ENCODE measurements around the gene SRP14. TPM values are rescaled to one million over a fixed set of nuclear protein-coding genes. Genes with fewer than 3 reads are reported as not detected.

The SRP14 gene
- total RNA-seq, 4 donors from 2014 or later, result 194 to 357 (median 229) TPM

DNA sequence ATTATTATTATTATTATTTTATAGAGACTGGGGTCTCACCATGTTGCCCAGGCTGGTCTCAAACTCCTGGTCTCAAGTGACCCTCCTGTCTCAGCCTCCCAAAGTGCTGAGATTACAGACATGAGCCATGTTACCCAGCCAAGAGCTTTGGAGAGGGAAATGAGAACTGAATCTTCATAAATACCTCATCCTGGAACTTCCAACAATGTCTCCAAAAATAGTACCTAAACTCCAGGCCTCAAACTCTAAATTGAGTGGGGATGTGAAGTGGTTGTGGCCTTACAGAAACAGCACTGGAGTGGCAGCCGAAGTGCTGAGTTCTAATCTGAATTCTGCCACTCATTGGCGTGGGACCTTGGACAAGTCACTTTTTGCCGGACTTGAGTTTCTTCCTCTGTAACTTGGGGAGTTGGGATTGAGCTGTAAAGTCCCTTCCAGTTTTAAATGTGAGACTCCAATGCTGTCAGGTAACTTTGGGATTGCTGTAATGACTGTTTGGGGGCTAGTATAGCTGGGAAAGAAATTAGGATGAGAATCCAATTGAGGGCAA lies 10.0 kb upstream of the SRP14 start:
- H3K4me3 ChIP-seq, result no peak overlapping the region
- H3K27ac ChIP-seq, result peak overlapping the region in 3 of 4 donors; percentile 20 to 75 (median 69)
- H3K27me3 ChIP-seq, result no peaks in the 10 kb centered on the region
- no peak for DNase-seq (ENCODE audit: low spot score in 2 of 2)
- H3K9me3 ChIP-seq, result no peaks in the 10 kb centered on the region
- peaks cover 0 to 2% (median 0%) of the 10 kb centered on the region in 3 donors for H3K36me3 ChIP-seq
- no peak for TF ChIP-seq EP300 (IDR thresholded peaks at IDR 0.05)
- TF ChIP-seq, protein P1, sequence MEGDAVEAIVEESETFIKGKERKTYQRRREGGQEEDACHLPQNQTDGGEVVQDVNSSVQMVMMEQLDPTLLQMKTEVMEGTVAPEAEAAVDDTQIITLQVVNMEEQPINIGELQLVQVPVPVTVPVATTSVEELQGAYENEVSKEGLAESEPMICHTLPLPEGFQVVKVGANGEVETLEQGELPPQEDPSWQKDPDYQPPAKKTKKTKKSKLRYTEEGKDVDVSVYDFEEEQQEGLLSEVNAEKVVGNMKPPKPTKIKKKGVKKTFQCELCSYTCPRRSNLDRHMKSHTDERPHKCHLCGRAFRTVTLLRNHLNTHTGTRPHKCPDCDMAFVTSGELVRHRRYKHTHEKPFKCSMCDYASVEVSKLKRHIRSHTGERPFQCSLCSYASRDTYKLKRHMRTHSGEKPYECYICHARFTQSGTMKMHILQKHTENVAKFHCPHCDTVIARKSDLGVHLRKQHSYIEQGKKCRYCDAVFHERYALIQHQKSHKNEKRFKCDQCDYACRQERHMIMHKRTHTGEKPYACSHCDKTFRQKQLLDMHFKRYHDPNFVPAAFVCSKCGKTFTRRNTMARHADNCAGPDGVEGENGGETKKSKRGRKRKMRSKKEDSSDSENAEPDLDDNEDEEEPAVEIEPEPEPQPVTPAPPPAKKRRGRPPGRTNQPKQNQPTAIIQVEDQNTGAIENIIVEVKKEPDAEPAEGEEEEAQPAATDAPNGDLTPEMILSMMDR (IDR thresholded peaks at IDR 0.05), result no peak
- H3K4me1 ChIP-seq, result peaks cover 0 to 57% (median 37%) of the 10 kb centered on the region in 4 donors
- WGBS, 2 donors, result 81 to 90% methylated on average over 3 of the region's 3 CpGs

DNA sequence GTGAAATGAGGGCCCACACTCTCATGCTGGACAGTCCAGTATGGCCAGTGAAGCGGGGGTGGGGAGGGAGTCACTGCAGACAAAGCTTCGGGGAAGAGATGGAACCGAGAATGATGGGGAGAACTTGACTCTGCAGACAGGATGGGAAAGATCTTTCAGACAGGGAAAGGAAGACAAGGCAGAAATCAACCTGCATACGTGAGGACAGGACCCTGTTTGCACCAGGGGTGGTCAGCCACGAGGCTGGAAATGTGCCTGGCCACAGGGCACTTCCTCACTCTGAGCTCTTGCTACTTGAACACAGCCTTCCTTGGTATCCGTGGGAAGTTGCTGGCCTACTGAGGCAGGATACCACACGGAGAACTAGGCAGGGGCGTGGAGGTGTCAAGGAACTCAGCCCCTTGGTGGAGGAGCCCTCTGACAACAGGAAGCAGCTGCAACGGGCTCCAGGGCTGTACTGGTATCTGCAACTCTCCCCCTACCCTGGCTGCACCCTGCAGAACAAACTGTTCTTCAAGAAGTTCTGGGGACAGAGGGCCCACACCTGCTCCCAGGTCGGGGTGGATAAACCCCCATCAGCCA lies 9.3 kb upstream of the SRP14 start:
- H3K27me3 ChIP-seq, result no peaks in the 10 kb centered on the region
- H3K36me3 ChIP-seq, result no peaks in the 10 kb centered on the region
- H3K4me1 ChIP-seq, result peaks cover 0 to 50% (median 34%) of the 10 kb centered on the region in 4 donors
- TF ChIP-seq, protein P1 (IDR thresholded peaks at IDR 0.05), result no peak
- TF ChIP-seq EP300 (IDR thresholded peaks at IDR 0.05) (no peak), POLR2A (IDR thresholded peaks at IDR 0.05) (no peak)
- no peak overlapping the region for H3K4me3 ChIP-seq
- WGBS, 2 donors, result 50 to 66% methylated on average over 10 of the region's 10 CpGs
- no peak for DNase-seq (ENCODE audit: low spot score in 2 of 2)
- peak overlapping the region in 3 of 4 donors; percentile 69 to 81 (median 75) for H3K27ac ChIP-seq
- no peaks in the 10 kb centered on the region for H3K9me3 ChIP-seq

DNA sequence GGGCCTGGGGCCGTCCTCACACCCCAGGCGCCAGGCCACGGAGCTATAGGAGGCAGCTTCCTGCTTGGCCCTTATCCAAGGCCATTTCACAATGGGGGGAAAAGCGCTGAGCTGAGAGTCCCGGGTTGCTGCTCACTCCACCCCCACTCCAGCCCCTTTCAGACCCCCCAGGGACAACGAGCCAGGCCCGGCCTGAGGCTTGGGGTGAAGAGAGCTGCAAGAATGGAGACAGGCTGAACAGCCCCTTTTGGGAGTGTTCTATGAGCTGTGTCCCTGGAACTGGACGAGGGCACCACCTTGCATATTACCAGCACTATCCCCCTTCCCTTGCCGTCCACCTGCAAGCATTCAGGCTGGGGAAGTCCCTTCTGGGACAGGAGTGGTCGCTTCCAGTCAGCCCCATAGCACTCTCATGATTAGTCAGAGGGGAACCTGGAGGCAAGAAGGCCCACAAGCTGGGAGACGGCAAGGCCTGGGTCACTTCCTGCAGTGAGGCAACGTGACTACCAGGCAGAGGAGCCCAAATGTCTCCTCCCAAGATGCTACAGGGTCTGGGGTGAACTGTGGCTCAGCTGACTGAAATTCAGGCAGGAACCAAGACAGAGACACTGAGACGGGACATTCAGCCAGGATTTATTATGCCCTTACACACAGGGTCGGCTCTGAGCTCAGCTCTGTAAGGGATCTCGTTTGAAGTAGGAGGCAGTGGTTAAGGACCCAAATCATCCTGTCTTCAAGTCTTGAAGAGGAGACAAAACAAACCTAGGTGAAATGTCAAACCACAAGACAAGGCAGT lies 8.6 kb upstream of the SRP14 start:
- 33 to 41% methylated on average over 8 to 14 of the region's 15 CpGs for WGBS, 2 donors
- Histone ChIP-seq H3K36me3 (no peaks in the 10 kb centered on the region), H3K27ac (peak overlapping the region in 3 of 4 donors; percentile 69 to 81 (median 75)), H3K9me3 (no peaks in the 10 kb centered on the region), H3K4me3 (no peak overlapping the region), H3K4me1 (peaks cover 0 to 48% (median 31%) of the 10 kb centered on the region in 4 donors), H3K27me3 (no peaks in the 10 kb centered on the region)
- no peak for DNase-seq (ENCODE audit: low spot score in 2 of 2)
- TF ChIP-seq POLR2A (IDR thresholded peaks at IDR 0.05) (no peak), EP300 (IDR thresholded peaks at IDR 0.05) (peak in 1 of 2 donors; percentile 45)

DNA sequence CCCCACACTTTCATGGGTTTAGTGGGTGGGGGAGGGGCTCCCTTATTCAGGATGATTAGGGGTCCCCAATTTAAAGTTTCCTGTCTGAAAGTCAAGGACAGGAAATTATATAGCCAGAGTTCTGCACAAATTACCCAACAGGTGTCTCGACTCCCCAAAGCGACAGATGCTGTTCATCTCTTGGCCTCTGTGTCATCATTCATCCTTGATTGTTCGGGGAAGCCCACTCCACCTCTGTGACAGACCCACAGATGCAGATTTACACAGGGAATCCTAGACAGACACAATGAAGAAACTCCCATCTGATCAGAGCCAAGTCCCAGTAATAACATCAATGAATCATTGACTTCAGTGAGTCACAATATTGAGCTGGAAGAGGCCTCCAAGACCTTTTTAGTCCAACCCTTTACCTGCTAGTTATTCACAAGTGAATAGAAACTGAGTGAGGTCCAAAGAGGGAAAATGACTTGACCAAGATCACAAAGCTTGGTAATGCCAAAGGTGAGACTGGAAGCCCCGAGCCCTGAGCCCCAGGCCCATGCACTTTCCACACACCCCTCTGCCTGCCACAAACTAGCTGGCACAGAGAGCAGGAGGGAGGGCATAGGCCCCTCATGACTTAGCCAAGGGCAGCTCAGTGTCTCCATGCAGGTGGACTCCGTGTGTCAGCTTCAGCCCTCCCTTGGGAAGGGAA lies 7.9 kb upstream of the SRP14 start:
- H3K27me3 ChIP-seq, result no peaks in the 10 kb centered on the region
- no peak for DNase-seq (ENCODE audit: low spot score in 2 of 2)
- TF ChIP-seq POLR2A (IDR thresholded peaks at IDR 0.05) (no peak), EP300 (IDR thresholded peaks at IDR 0.05) (no peak)
- TF ChIP-seq, protein P1 (IDR thresholded peaks at IDR 0.05), result no peak
- peak overlapping the region in 3 of 4 donors; percentile 69 to 81 (median 75) for H3K27ac ChIP-seq
- WGBS, 2 donors, result 75 to 79% methylated on average over 5 of the region's 5 CpGs
- no peaks in the 10 kb centered on the region for H3K9me3 ChIP-seq
- H3K4me3 ChIP-seq, result no peak overlapping the region
- peaks cover 0 to 48% (median 31%) of the 10 kb centered on the region in 4 donors for H3K4me1 ChIP-seq
- H3K36me3 ChIP-seq, result no peaks in the 10 kb centered on the region

DNA sequence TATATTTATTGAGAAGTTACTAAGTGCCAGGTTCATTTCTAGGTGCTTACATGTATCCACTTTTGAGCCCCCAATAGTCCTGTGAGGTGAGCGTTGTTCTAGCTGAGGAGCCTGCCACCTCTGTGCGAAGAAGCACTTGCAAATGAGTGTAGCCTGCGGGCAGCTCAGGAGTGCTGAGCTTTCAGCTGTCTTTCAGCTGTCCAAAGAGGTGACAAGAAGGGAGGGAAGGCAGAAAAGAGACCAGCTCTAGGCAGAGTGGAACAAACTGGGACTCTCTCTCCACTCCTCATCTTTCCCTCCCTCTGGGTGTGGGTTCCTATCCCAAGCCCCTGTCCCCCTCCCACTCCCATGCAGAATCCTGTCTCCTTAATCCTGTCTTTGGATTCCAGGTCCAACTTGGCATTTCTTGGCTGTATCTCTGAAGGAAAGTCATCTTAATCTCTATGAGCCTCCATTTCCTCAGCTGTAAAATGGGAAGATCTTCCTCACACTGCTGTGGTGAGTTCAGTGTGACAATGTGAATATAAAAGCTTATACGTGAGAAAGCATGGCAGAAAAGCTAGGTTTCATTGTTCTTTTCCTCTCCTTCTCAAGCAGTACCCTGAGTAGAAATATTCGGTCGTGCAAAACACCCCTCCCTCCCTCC lies 6.7 kb upstream of the SRP14 start:
- H3K36me3 ChIP-seq, result no peaks in the 10 kb centered on the region
- H3K27ac ChIP-seq, result peak overlapping the region; percentile 59 to 83 (median 66)
- H3K27me3 ChIP-seq, result no peaks in the 10 kb centered on the region
- no peaks in the 10 kb centered on the region for H3K9me3 ChIP-seq
- DNase-seq (ENCODE audit: low spot score in 2 of 2), result no peak
- H3K4me3 ChIP-seq, result no peak overlapping the region
- TF ChIP-seq POLR2A (IDR thresholded peaks at IDR 0.05), result no peak
- TF ChIP-seq, protein P1 (IDR thresholded peaks at IDR 0.05), result no peak
- TF ChIP-seq EP300 (IDR thresholded peaks at IDR 0.05), result no peak
- 78 to 81% methylated on average over 6 of the region's 6 CpGs for WGBS, 2 donors
- peaks cover 0 to 45% (median 29%) of the 10 kb centered on the region in 4 donors for H3K4me1 ChIP-seq
